ENCODE measurements around the gene GFM1. TPM values are rescaled to one million over a fixed set of nuclear protein-coding genes. Genes with fewer than 3 reads are reported as not detected.

Gene GFM1
- total and polyA plus RNA-seq, 9 donors: 13.5 to 40.0 (median 29.7) TPM

GRCh38 chr3:158739661-158740060, 95.3 kb downstream of the GFM1 start:
- H3K36me3 ChIP-seq: no peaks in the 10 kb centered on the region

More at GRCh38 chr3:158739661-158740060, 95.3 kb downstream of the GFM1 start:
- Histone ChIP-seq H3K9me3 (no peaks in the 10 kb centered on the region), H3K4me3 (no peak overlapping the region), H3K27me3 (no peaks in the 10 kb centered on the region), H3K4me1 (ENCODE audit: insufficient read depth) (no peaks in the 10 kb centered on the region), H3K27ac (no peak overlapping the region)
- intact Hi-C loops (cut with DNase I): loop anchor here in 1 of 4 donors (5.0 kb wide), 1 partner anchor 38 kb away; no protein-coding TSS in a partner anchor
- no peak for TF ChIP-seq EP300 (IDR thresholded peaks at IDR 0.05)
- no peak for TF ChIP-seq POLR2A (IDR thresholded peaks at IDR 0.05)
- no peak for TF ChIP-seq CTCF (IDR thresholded peaks at IDR 0.05)
- 63 to 70% (median 63%) methylated on average over 3 of the region's 3 CpGs for WGBS, 3 donors
- no peak for DNase-seq

Small RNA genes within 50 kb of the gene (small RNA-seq; reads per million reads assigned to genes)
- gene AC025033.1 (not detected), gene AC080013.6 (not detected)

Other genes starting within 250 kb of the GFM1 start
- 10 to 100 TPM in 6 of 7 donors, 1 to 10 TPM in 1; 8.5 to 28.3 (median 16.0) TPM for gene MLF1, start 73.3 kb upstream of the GFM1 start, total RNA-seq
- gene MLF1, start 73.3 kb upstream of the GFM1 start, polyA plus RNA-seq: 10 to 100 TPM; 10.2 to 19.0 TPM
- 10 to 100 TPM; 16.5 to 82.9 (median 43.5) TPM for gene LXN, start 28.1 kb downstream of the GFM1 start, total RNA-seq
- gene LXN, start 28.1 kb downstream of the GFM1 start, polyA plus RNA-seq: 10 to 100 TPM; 38.4 to 48.4 TPM
- gene RARRES1, start 87.9 kb downstream of the GFM1 start, total RNA-seq: 100 to 1,000 TPM in 4 of 7 donors, 10 to 100 TPM in 3; 11.1 to 283 (median 118) TPM
- gene RARRES1, start 87.9 kb downstream of the GFM1 start, polyA plus RNA-seq: 10 to 100 TPM; 30.1 to 33.8 TPM
- 10 to 100 TPM; 27.7 to 63.8 (median 43.0) TPM for gene MFSD1, start 157.5 kb downstream of the GFM1 start, total RNA-seq
- gene MFSD1, start 157.5 kb downstream of the GFM1 start, polyA plus RNA-seq: 10 to 100 TPM; 27.1 to 47.2 TPM

All from ovary (tissue), 9 donors.